T-cell (primary cell): ENCODE results near the gene PMEPA1. TPM values are rescaled to one million over a fixed set of nuclear protein-coding genes. Genes with fewer than 3 reads are reported as not detected.

Experiments used
- ATAC-seq, 4 experiments: fragments of 200-7000 bp in 3 of 4; fragments of 150-1000 bp in 1 of 4; cut with Tn5 transposase; replicated peaks in 1 of 4; 1 replicate in 3 of 4; 2 replicates in 1 of 4; pipeline ENCODE4 v1.10.0; 2021; ENCODE audit warnings: moderate library complexity in 3 of 4, mild to moderate bottlenecking in 2 of 4, moderate number of reproducible peaks in 1 of 4
- CTCF ChIA-PET, 2 donors: fragments of 300-600 bp; sonication (Branson Sonifier 250); formaldehyde crosslinking; loops; one replicate each; lab custom pipeline; 2022; ENCODE audit warnings: antibody characterized with exemption in 2 of 2; lab: Charles Lee
- POLR2A ChIA-PET, 2 donors: fragments of 300-600 bp; sonication (Branson Sonifier 250); formaldehyde crosslinking; loops; one replicate each; lab custom pipeline; 2022; ENCODE audit warnings: antibody characterized with exemption in 2 of 2; lab: Charles Lee
- DNase-seq, 35 experiments: peaks; one replicate each; pipeline versions ENCODE4 v3.0.0 to v3.0.0-alpha.2; 2013 to 2023
- H3K27ac ChIP-seq: one replicate; pipeline ENCODE4 v1.5.1; 2013; ENCODE audit warnings: low read length
- H3K27me3 ChIP-seq, 2 experiments: replicated peaks in 1 of 2; 1 replicate in 1 of 2; 2 replicates in 1 of 2; pipeline versions ENCODE4 v1.6.1 to v1.7.0; 2013; ENCODE audit warnings: low read length in 1 of 2, mixed read lengths in 1 of 2; ENCODE audit not compliant: control insufficient read depth in 2 of 2, insufficient read depth in 2 of 2; ENCODE audit errors: extremely low read depth in 1 of 2
- H3K36me3 ChIP-seq, 2 donors: 1 replicate in 1 of 2; 2 replicates in 1 of 2; pipeline versions ENCODE4 v1.6.1 to v1.7.0; 2013; ENCODE audit warnings: low read length in 1 of 2; ENCODE audit not compliant: control insufficient read depth in 2 of 2, insufficient read depth in 1 of 2; ENCODE audit errors: extremely low read depth in 1 of 2
- H3K4me1 ChIP-seq, 2 experiments: 1 replicate in 1 of 2; 2 replicates in 1 of 2; pipeline versions ENCODE4 v1.6.1 to v1.7.0; 2013; ENCODE audit warnings: low read length in 2 of 2, mixed read lengths in 1 of 2; ENCODE audit not compliant: insufficient read depth in 2 of 2, control insufficient read depth in 1 of 2; ENCODE audit errors: extremely low read depth in 1 of 2
- H3K4me3 ChIP-seq, 2 donors: 1 replicate in 1 of 2; 2 replicates in 1 of 2; pipeline versions ENCODE4 v1.5.1 to v1.7.0; 2013; ENCODE audit warnings: mild to moderate bottlenecking in 2 of 2, low read length in 1 of 2, moderate library complexity in 1 of 2; ENCODE audit not compliant: control insufficient read depth in 1 of 2; ENCODE audit errors: extremely low read depth in 1 of 2
- H3K9me3 ChIP-seq: 2 replicates; pipeline ENCODE4 v1.7.0; 2013
- H3K27ac Mint-ChIP-seq, 2 donors: one replicate each; pipeline ENCODE4 v1.8.0; 2020 to 2021; ENCODE audit warnings: mild to moderate bottlenecking in 2 of 2, mixed read lengths in 2 of 2
- H3K27me3 Mint-ChIP-seq, 2 donors: one replicate each; pipeline ENCODE4 v1.8.0; 2021 to 2022; ENCODE audit warnings: mixed read lengths in 2 of 2
- H3K36me3 Mint-ChIP-seq: one replicate; pipeline ENCODE4 v1.8.0; 2021; ENCODE audit warnings: mixed read lengths
- H3K4me1 Mint-ChIP-seq, 3 donors: one replicate each; pipeline ENCODE4 v1.8.0; 2020 to 2022; ENCODE audit warnings: mixed read lengths in 3 of 3, mild to moderate bottlenecking in 1 of 3
- H3K4me3 Mint-ChIP-seq, 3 donors: one replicate each; pipeline ENCODE4 v1.8.0; 2020 to 2022; ENCODE audit warnings: mild to moderate bottlenecking in 3 of 3, mixed read lengths in 3 of 3, moderate library complexity in 3 of 3
- H3K9me3 Mint-ChIP-seq, 3 donors: one replicate each; pipeline ENCODE4 v1.8.0; 2020 to 2022; ENCODE audit warnings: mixed read lengths in 3 of 3
- WGBS: methylation state at CpG from one replicate; pipeline ENCODE4 v1.1.5; 2013; ENCODE audit warnings: missing lambda C conversion rate; ENCODE audit not compliant: insufficient coverage; 5-methylcytosine and 5-hydroxymethylcytosine counted together
- total RNA-seq, 35 experiments: library from RNA in 6 of 35; stranded (reverse) in 6 of 35; fragments of 120-200 nt in 1 of 35; gene quantifications; one replicate each; pipeline versions ENCODE4 v1.2.1 to v1.2.4 and lab custom pipeline; 2013 to 2026

Gene PMEPA1
- total RNA-seq, 5 donors from 2014 or later (not counting 1 experiment from before 2014, with no cell fraction given): 6.0 to 30.4 (median 21.7) TPM

GRCh38 chr20:57690525-57690924 is 19.3 kb downstream of the PMEPA1 start:
- Mint-ChIP-seq H3K27ac (no peak overlapping the region), H3K36me3 (no peaks in the 10 kb centered on the region), H3K9me3 (no peaks in the 10 kb centered on the region), H3K4me3 (no peak overlapping the region), H3K27me3 (no peaks in the 10 kb centered on the region), H3K4me1 (peaks cover 10 to 43% (median 16%) of the 10 kb centered on the region in 3 donors)
- Histone ChIP-seq H3K36me3 (no peaks in the 10 kb centered on the region), H3K9me3 (no peaks in the 10 kb centered on the region), H3K27ac (no peak overlapping the region), H3K27me3 (peaks cover 0 to 13% of the 10 kb centered on the region in 2 experiments), H3K4me1 (peaks cover 0 to 2% of the 10 kb centered on the region in 2 experiments), H3K4me3 (no peak overlapping the region)
- ChIA-PET POLR2A (no interaction called here), CTCF (no interaction called here)
- 86% methylated on average over 6 of the region's 15 CpGs for WGBS
- DNase-seq (no peak), ATAC-seq (no peak)

- Mint-ChIP-seq H3K36me3 (no peaks in the 10 kb centered on the region), H3K4me1 (peaks cover 7 to 38% (median 16%) of the 10 kb centered on the region in 3 donors), H3K4me3 (no peak overlapping the region), H3K27me3 (no peaks in the 10 kb centered on the region), H3K9me3 (no peaks in the 10 kb centered on the region), H3K27ac (no peak overlapping the region)
- WGBS: 84% methylated on average over 18 of the region's 23 CpGs
- no peak for ATAC-seq
- Histone ChIP-seq H3K9me3 (no peaks in the 10 kb centered on the region), H3K4me1 (peaks cover 0 to 2% of the 10 kb centered on the region in 2 experiments), H3K36me3 (no peaks in the 10 kb centered on the region), H3K27ac (no peak overlapping the region), H3K27me3 (peaks cover 0 to 13% of the 10 kb centered on the region in 2 experiments), H3K4me3 (no peak overlapping the region)
- no peak for DNase-seq
- ChIA-PET CTCF (interaction anchor here in 1 of 2 donors (0.6 kb wide), 1 partner anchor 598 kb away, joined by 4 read pairs; no protein-coding TSS in a partner anchor), POLR2A (no interaction called here)
Observed at GRCh38 chr20:57689745-57690481, 19.9 kb downstream of the PMEPA1 start.

- peaks cover 0 to 15% of the 10 kb centered on the region in 2 experiments for H3K27me3 ChIP-seq
- no peak for ATAC-seq
- H3K4me3 ChIP-seq: no peak overlapping the region
- DNase-seq: no peak
- Mint-ChIP-seq H3K4me3 (no peak overlapping the region), H3K4me1 (peaks cover 1 to 30% (median 13%) of the 10 kb centered on the region in 3 donors), H3K27me3 (no peaks in the 10 kb centered on the region), H3K27ac (no peak overlapping the region), H3K36me3 (no peaks in the 10 kb centered on the region), H3K9me3 (no peaks in the 10 kb centered on the region)
- WGBS: 95% methylated on average over 9 of the region's 16 CpGs
- H3K9me3 ChIP-seq: no peaks in the 10 kb centered on the region
- H3K27ac ChIP-seq: no peak overlapping the region
- POLR2A ChIA-PET: no interaction called here
- no peaks in the 10 kb centered on the region for H3K36me3 ChIP-seq
- peaks cover 0 to 2% of the 10 kb centered on the region in 2 experiments for H3K4me1 ChIP-seq
- CTCF ChIA-PET: interaction anchor here in 1 of 2 donors (0.6 kb wide), 1 partner anchor 289 kb away, joined by 4 read pairs; no protein-coding TSS in a partner anchor
Observed at GRCh38 chr20:57688864-57689263, 21.0 kb downstream of the PMEPA1 start.

- H3K27ac ChIP-seq: no peak overlapping the region
- no peak for ATAC-seq
- H3K4me3 ChIP-seq: no peak overlapping the region
- ChIA-PET POLR2A (no interaction called here), CTCF (no interaction called here)
- Mint-ChIP-seq H3K27ac (no peak overlapping the region), H3K27me3 (no peaks in the 10 kb centered on the region), H3K4me3 (no peak overlapping the region), H3K4me1 (peaks cover 0 to 25% (median 11%) of the 10 kb centered on the region in 3 donors), H3K36me3 (no peaks in the 10 kb centered on the region), H3K9me3 (no peaks in the 10 kb centered on the region)
- DNase-seq: no peak
- H3K9me3 ChIP-seq: no peaks in the 10 kb centered on the region
- no peaks in the 10 kb centered on the region for H3K36me3 ChIP-seq
- peaks cover 0 to 17% of the 10 kb centered on the region in 2 experiments for H3K27me3 ChIP-seq
- H3K4me1 ChIP-seq: peaks cover 0 to 2% of the 10 kb centered on the region in 2 experiments
- 30% methylated on average over 2 of the region's 5 CpGs for WGBS
Observed at GRCh38 chr20:57688295-57688694, 21.5 kb downstream of the PMEPA1 start.

GRCh38 chr20:57686931-57687652 is 22.7 kb downstream of the PMEPA1 start:
- 76% methylated on average over 8 of the region's 12 CpGs for WGBS
- H3K4me3 Mint-ChIP-seq: no peak overlapping the region
- H3K27me3 Mint-ChIP-seq: no peaks in the 10 kb centered on the region
- peaks cover 0 to 14% of the 10 kb centered on the region in 2 experiments for H3K27me3 ChIP-seq
- ATAC-seq (no peak), DNase-seq (no peak)
- no peaks in the 10 kb centered on the region for H3K36me3 Mint-ChIP-seq
- H3K4me1 ChIP-seq: peaks cover 0 to 2% of the 10 kb centered on the region in 2 experiments
- ChIA-PET CTCF (no interaction called here), POLR2A (no interaction called here)
- H3K4me3 ChIP-seq: no peak overlapping the region
- peaks cover under 1 to 22% (median 11%) of the 10 kb centered on the region in 3 donors for H3K4me1 Mint-ChIP-seq
- H3K27ac ChIP-seq: no peak overlapping the region
- H3K27ac Mint-ChIP-seq: no peak overlapping the region
- H3K9me3 ChIP-seq: no peaks in the 10 kb centered on the region
- no peaks in the 10 kb centered on the region for H3K9me3 Mint-ChIP-seq
- H3K36me3 ChIP-seq: no peaks in the 10 kb centered on the region

- no peaks in the 10 kb centered on the region for H3K9me3 ChIP-seq
- DNase-seq (no peak), ATAC-seq (no peak)
- H3K27ac ChIP-seq: no peak overlapping the region
- Mint-ChIP-seq H3K27me3 (no peaks in the 10 kb centered on the region), H3K4me3 (no peak overlapping the region), H3K36me3 (no peaks in the 10 kb centered on the region), H3K4me1 (peaks cover 19 to 35% (median 25%) of the 10 kb centered on the region in 3 donors), H3K9me3 (no peaks in the 10 kb centered on the region), H3K27ac (no peak overlapping the region)
- H3K36me3 ChIP-seq: no peaks in the 10 kb centered on the region
- CTCF ChIA-PET: interaction anchor here in 1 of 2 donors (0.5 kb wide), 1 partner anchor 45 kb away, joined by 3 read pairs; no protein-coding TSS in a partner anchor
- H3K4me3 ChIP-seq: no peak overlapping the region
- H3K27me3 ChIP-seq: peaks cover 0 to 10% of the 10 kb centered on the region in 2 experiments
- peaks cover 2 to 16% of the 10 kb centered on the region in 2 experiments for H3K4me1 ChIP-seq
- WGBS: 92% methylated on average over 16 of the region's 21 CpGs
- POLR2A ChIA-PET: no interaction called here
Observed at GRCh38 chr20:57685146-57685758, 24.6 kb downstream of the PMEPA1 start.
